Hepatocyte (in vitro differentiated cells): Measurements from ENCODE around the gene BCOR. TPM values are rescaled to one million over a fixed set of nuclear protein-coding genes. Genes with fewer than 3 reads are reported as not detected.

ENCODE experiments used
- DNase-seq: peaks from one replicate; pipeline ENCODE4 v3.0.0-alpha.2; 2016; ENCODE audit warnings: low spot score
- H2AFZ ChIP-seq: fragments of 200-600 bp; sonication (generic); 2 replicates; pipeline ENCODE4 v1.6.0; 2016; ENCODE audit warnings: antibody characterized with exemption, mild to moderate bottlenecking
- H3K27ac ChIP-seq: fragments of 200-600 bp; sonication (generic); 2 replicates; pipeline ENCODE4 v1.5.1; 2016; ENCODE audit warnings: mild to moderate bottlenecking
- H3K27me3 ChIP-seq: fragments of 200-600 bp; sonication (generic); 2 replicates; pipeline ENCODE4 v1.6.1; 2016
- H3K36me3 ChIP-seq: fragments of 200-600 bp; sonication (generic); replicated peaks from 2 replicates; pipeline ENCODE4 v1.5.1; 2016; ENCODE audit warnings: low read depth; ENCODE audit not compliant: insufficient read depth
- H3K4me1 ChIP-seq: fragments of 200-600 bp; sonication (generic); 2 replicates; pipeline ENCODE4 v1.5.1; 2016; ENCODE audit warnings: mild to moderate bottlenecking, moderate library complexity; ENCODE audit not compliant: insufficient read depth
- H3K4me2 ChIP-seq: fragments of 200-600 bp; sonication (generic); 2 replicates; pipeline ENCODE4 v1.6.0; 2016
- H3K4me3 ChIP-seq: fragments of 200-600 bp; sonication (generic); 2 replicates; pipeline ENCODE4 v1.5.1; 2016; ENCODE audit warnings: mild to moderate bottlenecking
- H3K79me2 ChIP-seq: fragments of 200-600 bp; sonication (generic); 2 replicates; pipeline ENCODE4 v1.6.0; 2017; ENCODE audit warnings: mild to moderate bottlenecking
- H3K9me2 ChIP-seq: fragments of 200-600 bp; sonication (generic); replicated peaks from 2 replicates; pipeline ENCODE4 v1.6.0; 2017; ENCODE audit warnings: mild to moderate bottlenecking; ENCODE audit not compliant: insufficient read depth
- H3K9me3 ChIP-seq: fragments of 200-600 bp; sonication (generic); 2 replicates; pipeline ENCODE4 v1.5.1; 2016; ENCODE audit warnings: low read depth, mild to moderate bottlenecking
- H4K20me1 ChIP-seq: fragments of 200-600 bp; sonication (generic); 2 replicates; pipeline ENCODE4 v1.6.0; 2016; ENCODE audit warnings: mild to moderate bottlenecking; ENCODE audit not compliant: insufficient read depth, poor library complexity, severe bottlenecking
- CTCF ChIP-seq: fragments of 200-600 bp; sonication (generic); IDR thresholded peaks from 2 replicates; pipeline ENCODE4 v1.5.1; 2016; ENCODE audit warnings: antibody characterized with exemption, mild to moderate bottlenecking; ENCODE audit not compliant: poor library complexity
- EZH2 ChIP-seq: fragments of 200-600 bp; sonication (generic); IDR thresholded peaks from 2 replicates; pipeline ENCODE4 v1.6.1; 2016; ENCODE audit warnings: antibody characterized with exemption, mild to moderate bottlenecking, borderline replicate concordance
- EZH2phosphoT487 ChIP-seq: fragments of 200-600 bp; sonication (generic); IDR thresholded peaks from one replicate; pipeline ENCODE4 v1.6.1; 2018; ENCODE audit warnings: antibody characterized with exemption, mild to moderate bottlenecking, low read depth, moderate library complexity; ENCODE audit not compliant: unreplicated experiment, severe bottlenecking
- whole genome bisulfite sequencing: methylation state at CpG from one replicate; pipeline ENCODE4 v1.1.6; 2016; ENCODE audit warnings: low lambda C conversion rate; ENCODE audit errors: missing lambda C conversion rate; 5-methylcytosine and 5-hydroxymethylcytosine counted together
- polyA plus RNA-seq: library from polyadenylated mRNA; unstranded; fragments of >200 nt; fragmentation: Nextera tagmentation; extraction: Ambion mirVana; gene quantifications from 2 replicates; pipeline ENCODE4 v1.2.1, GENCODE V29; 2016
- total RNA-seq: library from RNA; depleted of rRNA; stranded (reverse); fragments of >200 nt; gene quantifications from 2 replicates; pipeline ENCODE4 v1.2.3, GENCODE V29; 2014

The BCOR gene
- total and polyA plus RNA-seq, 2 experiments from 2014 or later = 13.6 to 22.9 TPM

GRCh38 chrX:40019541-40019940 lies 78.2 kb downstream of the BCOR start:
- no peak overlapping the region for H2AFZ ChIP-seq
- no peaks in the 10 kb centered on the region for H3K79me2 ChIP-seq
- no peak overlapping the region for H3K4me3 ChIP-seq
- no peak for DNase-seq
- TF ChIP-seq CTCF = no peak
- TF ChIP-seq EZH2phosphoT487 = no peak
- no peak for TF ChIP-seq EZH2
- H3K4me2 ChIP-seq = no peak overlapping the region
- no peak overlapping the region for H3K27ac ChIP-seq
- no peaks in the 10 kb centered on the region for H3K27me3 ChIP-seq
- H3K9me3 ChIP-seq = no peaks in the 10 kb centered on the region
- H4K20me1 ChIP-seq = no peaks in the 10 kb centered on the region
- no peaks in the 10 kb centered on the region for H3K9me2 ChIP-seq
- H3K36me3 ChIP-seq = no peaks in the 10 kb centered on the region
- WGBS = 52% methylated on average over 4 of the region's 4 CpGs
- no peaks in the 10 kb centered on the region for H3K4me1 ChIP-seq

- Histone ChIP-seq H3K4me1 (peaks cover 2% of the 10 kb centered on the region), H3K27ac (no peak overlapping the region), H3K9me2 (no peaks in the 10 kb centered on the region), H3K4me3 (no peak overlapping the region), H3K79me2 (no peaks in the 10 kb centered on the region), H3K27me3 (no peaks in the 10 kb centered on the region), H3K9me3 (no peaks in the 10 kb centered on the region), H4K20me1 (no peaks in the 10 kb centered on the region), H3K4me2 (no peak overlapping the region), H3K36me3 (no peaks in the 10 kb centered on the region), H2AFZ (no peak overlapping the region)
- DNase-seq = no peak
- WGBS = 70% methylated on average over 5 of the region's 5 CpGs
- TF ChIP-seq EZH2 = no peak
- no peak for TF ChIP-seq CTCF
Measured at GRCh38 chrX:40018041-40018440, 79.7 kb downstream of the BCOR start.

GRCh38 chrX:40016749-40017148 lies 81.0 kb downstream of the BCOR start:
- peaks cover 3% of the 10 kb centered on the region for H3K27me3 ChIP-seq
- H3K27ac ChIP-seq = no peak overlapping the region
- H3K4me2 ChIP-seq = no peak overlapping the region
- no peak for TF ChIP-seq CTCF
- no peak for TF ChIP-seq EZH2
- no peak for TF ChIP-seq EZH2phosphoT487
- no peak overlapping the region for H3K4me3 ChIP-seq
- H3K36me3 ChIP-seq = no peaks in the 10 kb centered on the region
- H4K20me1 ChIP-seq = no peaks in the 10 kb centered on the region
- H3K9me2 ChIP-seq = no peaks in the 10 kb centered on the region
- no peak overlapping the region for H2AFZ ChIP-seq
- WGBS = 88% methylated on average over 2 of the region's 2 CpGs
- H3K79me2 ChIP-seq = no peaks in the 10 kb centered on the region
- no peaks in the 10 kb centered on the region for H3K9me3 ChIP-seq
- no peak for DNase-seq
- H3K4me1 ChIP-seq = peaks cover 15% of the 10 kb centered on the region

- Histone ChIP-seq H3K27me3 (peaks cover 14% of the 10 kb centered on the region), H3K36me3 (no peaks in the 10 kb centered on the region), H3K79me2 (no peaks in the 10 kb centered on the region), H3K4me2 (no peak overlapping the region), H2AFZ (no peak overlapping the region), H4K20me1 (no peaks in the 10 kb centered on the region), H3K4me1 (peaks cover 23% of the 10 kb centered on the region), H3K27ac (no peak overlapping the region), H3K9me3 (no peaks in the 10 kb centered on the region), H3K9me2 (no peaks in the 10 kb centered on the region), H3K4me3 (no peak overlapping the region)
- TF ChIP-seq EZH2 (no peak), CTCF (no peak), EZH2phosphoT487 (no peak)
- 71% methylated on average over 4 of the region's 4 CpGs for WGBS
- no peak for DNase-seq
Measured at GRCh38 chrX:40015693-40016092, 82.1 kb downstream of the BCOR start.
